Sigmoid colon (tissue), 4 donors: ENCODE results near the gene DNAJA3.

ENCODE experiments used
- EP300 ChIP-seq, 4 donors: sonication (generic); formaldehyde crosslinking; IDR thresholded peaks; one replicate each; pipeline ENCODE4 v1.6.1; 2017; ENCODE audit warnings: antibody characterized with exemption in 4 of 4
- TF ChIP-seq, protein P1 (sequence below), 4 experiments: fragments of 450-650 bp in 3 of 4; fragments of 200-600 bp in 1 of 4; IDR thresholded peaks; one replicate each; pipeline ENCODE4 v1.5.1; 2016 to 2019; ENCODE audit warnings: antibody characterized with exemption in 4 of 4, mild to moderate bottlenecking in 3 of 4, moderate library complexity in 2 of 4

DNA sequence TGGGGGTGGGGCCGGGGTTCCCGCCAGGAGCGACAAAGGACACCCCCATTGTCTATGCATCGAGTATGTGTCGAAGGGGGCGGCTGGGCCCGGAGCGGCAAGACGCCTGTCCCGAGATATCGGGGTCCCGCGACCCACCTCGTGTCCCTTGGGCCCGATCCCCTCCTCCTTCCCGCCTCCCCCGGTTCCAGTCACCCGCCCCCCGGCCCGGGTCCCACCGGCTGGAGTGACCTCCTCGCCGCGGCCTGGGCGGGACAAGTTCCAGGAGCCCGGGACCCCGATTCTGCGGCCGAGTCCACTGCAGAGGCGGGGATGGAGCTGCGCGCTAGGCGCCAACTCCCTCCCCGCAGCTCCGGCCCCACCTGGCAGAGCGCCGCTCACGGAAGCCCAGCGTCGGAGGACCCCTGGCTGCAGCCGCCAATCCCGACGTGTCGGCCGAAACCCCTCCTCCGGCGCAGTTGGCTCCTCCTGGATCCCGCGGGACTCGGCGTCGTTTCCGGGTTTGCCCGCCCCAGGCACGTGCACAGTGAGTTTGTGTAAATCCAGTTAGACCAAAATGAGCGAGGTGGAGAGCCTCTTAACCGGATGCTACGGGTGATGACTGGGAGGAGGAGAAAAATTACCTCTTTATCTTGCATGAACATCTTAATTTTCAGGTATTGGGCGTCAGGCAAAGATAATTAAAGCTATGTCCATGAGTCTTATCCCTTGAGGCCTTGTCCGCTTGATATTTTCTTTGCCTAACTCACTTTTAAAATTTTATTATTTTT lies 48.7 kb downstream of the DNAJA3 start, which contains the start of gene NMRAL1:
- TF ChIP-seq, protein P1, sequence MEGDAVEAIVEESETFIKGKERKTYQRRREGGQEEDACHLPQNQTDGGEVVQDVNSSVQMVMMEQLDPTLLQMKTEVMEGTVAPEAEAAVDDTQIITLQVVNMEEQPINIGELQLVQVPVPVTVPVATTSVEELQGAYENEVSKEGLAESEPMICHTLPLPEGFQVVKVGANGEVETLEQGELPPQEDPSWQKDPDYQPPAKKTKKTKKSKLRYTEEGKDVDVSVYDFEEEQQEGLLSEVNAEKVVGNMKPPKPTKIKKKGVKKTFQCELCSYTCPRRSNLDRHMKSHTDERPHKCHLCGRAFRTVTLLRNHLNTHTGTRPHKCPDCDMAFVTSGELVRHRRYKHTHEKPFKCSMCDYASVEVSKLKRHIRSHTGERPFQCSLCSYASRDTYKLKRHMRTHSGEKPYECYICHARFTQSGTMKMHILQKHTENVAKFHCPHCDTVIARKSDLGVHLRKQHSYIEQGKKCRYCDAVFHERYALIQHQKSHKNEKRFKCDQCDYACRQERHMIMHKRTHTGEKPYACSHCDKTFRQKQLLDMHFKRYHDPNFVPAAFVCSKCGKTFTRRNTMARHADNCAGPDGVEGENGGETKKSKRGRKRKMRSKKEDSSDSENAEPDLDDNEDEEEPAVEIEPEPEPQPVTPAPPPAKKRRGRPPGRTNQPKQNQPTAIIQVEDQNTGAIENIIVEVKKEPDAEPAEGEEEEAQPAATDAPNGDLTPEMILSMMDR (IDR thresholded peaks at IDR 0.05) = no peak
- TF ChIP-seq EP300 (IDR thresholded peaks at IDR 0.05) = peak in 1 of 4 donors; percentile 59
